OCI-LY1 (cell line): ENCODE results near the gene KCNIP3.
"Not testable (repeated sequence)": the region's sequence is repeated elsewhere in the genome, so short reads cannot be mapped to it uniquely, and the experiment has no call there.

Experiments
- H2AFZ ChIP-seq: fragments of 200-600 bp; sonication (generic), shearing (Covaris generic); 2 replicates; pipeline ENCODE4 v1.6.0; 2014; ENCODE audit warnings: antibody characterized with exemption, mild to moderate bottlenecking, low read length
- H3F3A ChIP-seq: fragments of 200-600 bp; sonication (generic), shearing (Covaris generic); 2 replicates; pipeline ENCODE4 v1.6.0; 2014; ENCODE audit warnings: mild to moderate bottlenecking, antibody characterized with exemption, low read length, moderate library complexity; ENCODE audit not compliant: insufficient read depth
- H3K27ac ChIP-seq: fragments of 200-600 bp; sonication (generic); 2 replicates; pipeline ENCODE4 v1.5.1; 2014; ENCODE audit warnings: low read length, mixed run types, mild to moderate bottlenecking, low read depth; ENCODE audit not compliant: poor library complexity, severe bottlenecking
- H3K27me3 ChIP-seq: fragments of 200-600 bp; sonication (generic); 2 replicates; pipeline ENCODE4 v1.6.0; 2014; ENCODE audit warnings: antibody characterized with exemption, mild to moderate bottlenecking, low read length, moderate library complexity; ENCODE audit not compliant: insufficient read depth
- H3K36me3 ChIP-seq: fragments of 200-600 bp; sonication (generic); 2 replicates; pipeline ENCODE4 v1.6.1; 2014; ENCODE audit warnings: mild to moderate bottlenecking, antibody characterized with exemption, low read length, moderate library complexity, mixed read lengths; ENCODE audit not compliant: insufficient read depth
- H3K4me1 ChIP-seq: fragments of 200-600 bp; sonication (generic); 2 replicates; pipeline ENCODE4 v1.5.1; 2014; ENCODE audit warnings: mild to moderate bottlenecking, low read length, moderate library complexity; ENCODE audit not compliant: insufficient read depth, severe bottlenecking
- H3K4me2 ChIP-seq: fragments of 200-600 bp; sonication (generic), shearing (Covaris generic); 2 replicates; pipeline ENCODE4 v1.6.1; 2014; ENCODE audit warnings: low read length
- H3K4me3 ChIP-seq: fragments of 200-600 bp; sonication (generic); 2 replicates; pipeline ENCODE4 v1.5.1; 2014; ENCODE audit warnings: low read length, low read depth, mild to moderate bottlenecking, mixed read lengths; ENCODE audit not compliant: poor library complexity, severe bottlenecking
- H3K79me2 ChIP-seq: fragments of 200-600 bp; shearing (Covaris generic); 2 replicates; pipeline ENCODE4 v1.6.1; 2016; ENCODE audit warnings: mixed run types, low read length, mixed read lengths; ENCODE audit not compliant: insufficient read depth
- H3K9ac ChIP-seq: fragments of 200-600 bp; sonication (generic), shearing (Covaris generic); 2 replicates; pipeline ENCODE4 v1.6.1; 2014; ENCODE audit warnings: mild to moderate bottlenecking, low read length, mixed read lengths
- H3K9me2 ChIP-seq: fragments of 200-600 bp; sonication (generic), shearing (Covaris generic); 2 replicates; pipeline ENCODE4 v1.6.1; 2014; ENCODE audit warnings: low read depth, mild to moderate bottlenecking, low read length, mixed read lengths
- H3K9me3 ChIP-seq: fragments of 200-600 bp; shearing (Covaris generic); 2 replicates; pipeline ENCODE4 v1.6.1; 2014; ENCODE audit warnings: low read length, mixed read lengths
- H4K20me1 ChIP-seq: fragments of 200-600 bp; sonication (generic), shearing (Covaris generic); 2 replicates; pipeline ENCODE4 v1.6.0; 2016; ENCODE audit warnings: mild to moderate bottlenecking, low read length; ENCODE audit not compliant: insufficient read depth
- CTCF ChIP-seq: fragments of 200-600 bp; sonication (generic), shearing (Covaris generic); IDR thresholded peaks from 2 replicates; pipeline ENCODE4 v1.5.1; 2017; ENCODE audit warnings: mild to moderate bottlenecking, antibody characterized with exemption, low read length, moderate library complexity, mixed read lengths

Gene KCNIP3

GRCh38 chr2:95414015-95414594, 117.0 kb downstream of the KCNIP3 start:
- H3K9me2 ChIP-seq: not testable (repeated sequence)

GRCh38 chr2:95415138-95415537, 118.0 kb downstream of the KCNIP3 start:
- H3K36me3 ChIP-seq, H4K20me1 ChIP-seq, H3K4me2 ChIP-seq, H3K9ac ChIP-seq, H3K27ac ChIP-seq, H3K4me1 ChIP-seq, H3K9me2 ChIP-seq, H3K27me3 ChIP-seq, H3K79me2 ChIP-seq, H3K9me3 ChIP-seq, H3F3A ChIP-seq, H3K4me3 ChIP-seq, H2AFZ ChIP-seq: not testable (repeated sequence)

More at GRCh38 chr2:95414015-95414594, 117.0 kb downstream of the KCNIP3 start:
- H3K4me3 ChIP-seq, H3K27me3 ChIP-seq, H3K4me1 ChIP-seq, H3K36me3 ChIP-seq, H3K79me2 ChIP-seq, H3F3A ChIP-seq, H3K9ac ChIP-seq, H3K4me2 ChIP-seq, H2AFZ ChIP-seq, H3K27ac ChIP-seq, H4K20me1 ChIP-seq, H3K9me3 ChIP-seq: not testable (repeated sequence)
- TF ChIP-seq CTCF: peak; percentile 70

GRCh38 chr2:95415561-95415960, 118.4 kb downstream of the KCNIP3 start:
- H3K79me2 ChIP-seq: not testable (repeated sequence)

GRCh38 chr2:95427196-95427867, 130.2 kb downstream of the KCNIP3 start:
- not testable (repeated sequence) for H3K36me3 ChIP-seq, H3K4me2 ChIP-seq, H3K27me3 ChIP-seq, H4K20me1 ChIP-seq, H3K9ac ChIP-seq, H2AFZ ChIP-seq, H3K9me2 ChIP-seq, H3K4me1 ChIP-seq, H3F3A ChIP-seq, H3K9me3 ChIP-seq, H3K27ac ChIP-seq, H3K79me2 ChIP-seq, H3K4me3 ChIP-seq

More at GRCh38 chr2:95415561-95415960, 118.4 kb downstream of the KCNIP3 start:
- not testable (repeated sequence) for H4K20me1 ChIP-seq, H3K27ac ChIP-seq, H2AFZ ChIP-seq, H3K9me2 ChIP-seq, H3K4me1 ChIP-seq, H3K4me2 ChIP-seq, H3K27me3 ChIP-seq, H3K4me3 ChIP-seq, H3K36me3 ChIP-seq, H3F3A ChIP-seq, H3K9me3 ChIP-seq, H3K9ac ChIP-seq

GRCh38 chr2:95429748-95430467, 132.8 kb downstream of the KCNIP3 start:
- not testable (repeated sequence) for H2AFZ ChIP-seq, H3K9ac ChIP-seq, H3F3A ChIP-seq, H4K20me1 ChIP-seq, H3K9me2 ChIP-seq, H3K4me2 ChIP-seq, H3K4me1 ChIP-seq, H3K9me3 ChIP-seq, H3K27me3 ChIP-seq, H3K4me3 ChIP-seq, H3K79me2 ChIP-seq, H3K27ac ChIP-seq, H3K36me3 ChIP-seq

GRCh38 chr2:95433373-95433772, 136.2 kb downstream of the KCNIP3 start:
- H3K9ac ChIP-seq, H3K36me3 ChIP-seq, H3K79me2 ChIP-seq, H3K27ac ChIP-seq, H3K4me3 ChIP-seq, H3K9me2 ChIP-seq, H3K9me3 ChIP-seq, H3K4me2 ChIP-seq, H3K4me1 ChIP-seq, H3K27me3 ChIP-seq, H3F3A ChIP-seq, H2AFZ ChIP-seq, H4K20me1 ChIP-seq: not testable (repeated sequence)

GRCh38 chr2:95433973-95434372, 136.8 kb downstream of the KCNIP3 start:
- H4K20me1 ChIP-seq, H3K79me2 ChIP-seq, H3K9me3 ChIP-seq, H2AFZ ChIP-seq, H3K4me3 ChIP-seq, H3K4me1 ChIP-seq, H3K36me3 ChIP-seq, H3K4me2 ChIP-seq, H3K27ac ChIP-seq, H3F3A ChIP-seq, H3K27me3 ChIP-seq, H3K9me2 ChIP-seq, H3K9ac ChIP-seq: not testable (repeated sequence)
